GM12875 (cell line): Measurements from ENCODE around the gene TTLL11.

Source experiments
- H3K4me3 ChIP-seq: one replicate; pipeline ENCODE4 v1.5.1; 2011; ENCODE audit warnings: low read depth, low read length, control low read depth
- TF ChIP-seq, protein P1 (sequence below): IDR thresholded peaks from 2 replicates; pipeline ENCODE4 v1.5.1; 2011; ENCODE audit warnings: low read depth, mild to moderate bottlenecking, control low read depth, inconsistent platforms, low read length, moderate library complexity, borderline replicate concordance; ENCODE audit not compliant: insufficient read depth

The TTLL11 gene

GRCh38 chr9:121947775-121948174, 145.3 kb downstream of the TTLL11 start:
- TF ChIP-seq, protein P1, sequence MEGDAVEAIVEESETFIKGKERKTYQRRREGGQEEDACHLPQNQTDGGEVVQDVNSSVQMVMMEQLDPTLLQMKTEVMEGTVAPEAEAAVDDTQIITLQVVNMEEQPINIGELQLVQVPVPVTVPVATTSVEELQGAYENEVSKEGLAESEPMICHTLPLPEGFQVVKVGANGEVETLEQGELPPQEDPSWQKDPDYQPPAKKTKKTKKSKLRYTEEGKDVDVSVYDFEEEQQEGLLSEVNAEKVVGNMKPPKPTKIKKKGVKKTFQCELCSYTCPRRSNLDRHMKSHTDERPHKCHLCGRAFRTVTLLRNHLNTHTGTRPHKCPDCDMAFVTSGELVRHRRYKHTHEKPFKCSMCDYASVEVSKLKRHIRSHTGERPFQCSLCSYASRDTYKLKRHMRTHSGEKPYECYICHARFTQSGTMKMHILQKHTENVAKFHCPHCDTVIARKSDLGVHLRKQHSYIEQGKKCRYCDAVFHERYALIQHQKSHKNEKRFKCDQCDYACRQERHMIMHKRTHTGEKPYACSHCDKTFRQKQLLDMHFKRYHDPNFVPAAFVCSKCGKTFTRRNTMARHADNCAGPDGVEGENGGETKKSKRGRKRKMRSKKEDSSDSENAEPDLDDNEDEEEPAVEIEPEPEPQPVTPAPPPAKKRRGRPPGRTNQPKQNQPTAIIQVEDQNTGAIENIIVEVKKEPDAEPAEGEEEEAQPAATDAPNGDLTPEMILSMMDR, result no peak
- no peak overlapping the region for H3K4me3 ChIP-seq

GRCh38 chr9:121946465-121946864, 146.6 kb downstream of the TTLL11 start:
- TF ChIP-seq, protein P1, result no peak
- no peak overlapping the region for H3K4me3 ChIP-seq

DNA sequence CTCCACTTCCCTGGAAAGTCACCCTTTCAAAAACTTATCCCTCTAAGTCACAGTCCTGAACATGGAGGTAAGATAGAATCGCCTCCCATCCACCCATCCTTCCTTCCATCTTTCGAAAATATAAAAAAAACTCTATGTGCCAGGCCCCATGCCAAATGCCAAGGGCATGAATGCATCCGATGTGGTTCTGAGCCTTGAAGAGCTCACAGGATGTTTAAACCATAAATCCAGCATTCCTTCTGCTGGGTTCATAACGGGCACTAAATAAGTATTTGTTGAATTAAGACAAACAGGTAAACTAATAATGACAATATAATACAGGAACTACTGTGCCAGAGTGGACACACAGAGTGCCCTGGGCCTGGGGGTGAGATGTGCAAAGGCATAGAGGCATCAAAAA, 147.3 kb downstream of the TTLL11 start:
- H3K4me3 ChIP-seq, result no peak overlapping the region
- TF ChIP-seq, protein P1, result no peak

DNA sequence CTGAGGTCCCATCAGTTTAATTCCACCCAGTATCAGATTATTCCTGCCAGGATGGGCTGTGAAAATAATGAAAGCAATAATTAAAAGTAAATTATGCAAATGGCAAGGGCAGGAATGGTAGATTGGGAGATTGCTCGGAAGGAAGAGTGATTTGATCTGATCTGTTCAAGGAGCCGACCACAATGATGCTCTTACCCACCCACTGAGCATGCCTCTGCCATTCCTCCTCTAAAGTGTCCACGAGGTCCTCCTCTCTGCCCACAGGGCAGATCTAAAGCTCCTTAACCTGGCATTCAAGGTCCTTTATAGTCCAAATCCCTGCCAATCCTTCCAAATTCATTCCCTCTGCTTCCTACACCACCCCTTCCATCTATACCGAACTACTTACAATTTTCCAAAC, 147.8 kb downstream of the TTLL11 start:
- TF ChIP-seq, protein P1, result no peak
- H3K4me3 ChIP-seq, result no peak overlapping the region

DNA sequence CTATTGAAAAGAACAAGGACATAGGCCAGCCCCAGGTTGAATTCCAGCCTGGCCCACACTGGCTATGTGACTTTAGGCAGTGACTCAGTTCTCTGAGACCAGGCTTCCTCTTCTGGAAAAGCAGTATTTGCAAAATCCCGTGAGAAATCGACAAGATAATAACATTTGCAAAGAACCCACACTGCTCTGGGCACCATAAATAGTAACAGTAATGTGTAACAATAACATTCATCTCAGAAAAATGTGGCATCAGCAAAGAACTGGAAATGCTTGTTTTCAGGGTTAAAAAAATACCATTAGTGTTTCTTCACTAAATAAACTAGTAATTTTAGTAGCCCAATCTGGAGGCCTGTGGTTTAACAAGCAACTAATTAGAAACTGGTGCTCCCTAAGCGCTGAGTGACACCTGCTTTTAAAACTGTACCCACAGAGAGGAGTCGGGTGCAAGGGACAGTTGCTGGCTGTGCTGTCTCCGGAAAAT, 148.4 kb downstream of the TTLL11 start:
- TF ChIP-seq, protein P1, result no peak
- H3K4me3 ChIP-seq, result no peak overlapping the region

- TF ChIP-seq, protein P1, result no peak
- H3K4me3 ChIP-seq, result no peak overlapping the region
Measured at GRCh38 chr9:121943463-121943862, 149.6 kb downstream of the TTLL11 start.

DNA sequence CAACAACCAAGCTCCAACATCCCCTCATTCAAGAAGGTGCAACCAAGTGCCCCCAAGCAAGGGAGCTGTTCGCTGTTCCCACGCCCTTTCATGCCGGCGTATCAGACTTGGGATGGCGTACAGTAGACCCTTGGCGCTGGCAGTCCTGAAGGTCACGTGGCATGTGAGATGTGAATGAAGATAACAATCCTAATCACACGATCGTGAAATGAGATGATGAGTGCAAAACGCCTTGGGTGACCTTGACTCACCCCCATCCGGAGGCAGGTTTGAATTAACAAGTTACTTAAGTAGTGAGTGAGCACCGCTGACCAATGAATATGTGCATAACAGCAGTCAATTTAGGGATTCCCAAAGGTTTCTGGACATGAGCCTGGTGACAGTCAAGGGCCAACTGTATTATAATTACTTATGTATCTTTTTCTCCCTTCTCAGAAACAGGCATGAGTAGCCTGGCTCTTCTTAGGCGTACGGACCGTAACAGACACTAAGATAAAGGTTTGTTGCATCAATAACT, 150.2 kb downstream of the TTLL11 start:
- TF ChIP-seq, protein P1, result no peak
- no peak overlapping the region for H3K4me3 ChIP-seq
